LNCAP (cell line): Measurements from ENCODE around the gene ANGPTL8.

ENCODE experiments used
- CTCF ChIP-seq: fragments of 450-650 bp; IDR thresholded peaks from 2 replicates; pipeline ENCODE4 v1.5.1; 2017; ENCODE audit warnings: mild to moderate bottlenecking

Gene ANGPTL8

GRCh38 chr19:11195681-11196080, 43.7 kb upstream of the ANGPTL8 start:
- TF ChIP-seq CTCF, result no peak

GRCh38 chr19:11196406-11197287, 42.8 kb upstream of the ANGPTL8 start:
- TF ChIP-seq CTCF, result no peak

DNA sequence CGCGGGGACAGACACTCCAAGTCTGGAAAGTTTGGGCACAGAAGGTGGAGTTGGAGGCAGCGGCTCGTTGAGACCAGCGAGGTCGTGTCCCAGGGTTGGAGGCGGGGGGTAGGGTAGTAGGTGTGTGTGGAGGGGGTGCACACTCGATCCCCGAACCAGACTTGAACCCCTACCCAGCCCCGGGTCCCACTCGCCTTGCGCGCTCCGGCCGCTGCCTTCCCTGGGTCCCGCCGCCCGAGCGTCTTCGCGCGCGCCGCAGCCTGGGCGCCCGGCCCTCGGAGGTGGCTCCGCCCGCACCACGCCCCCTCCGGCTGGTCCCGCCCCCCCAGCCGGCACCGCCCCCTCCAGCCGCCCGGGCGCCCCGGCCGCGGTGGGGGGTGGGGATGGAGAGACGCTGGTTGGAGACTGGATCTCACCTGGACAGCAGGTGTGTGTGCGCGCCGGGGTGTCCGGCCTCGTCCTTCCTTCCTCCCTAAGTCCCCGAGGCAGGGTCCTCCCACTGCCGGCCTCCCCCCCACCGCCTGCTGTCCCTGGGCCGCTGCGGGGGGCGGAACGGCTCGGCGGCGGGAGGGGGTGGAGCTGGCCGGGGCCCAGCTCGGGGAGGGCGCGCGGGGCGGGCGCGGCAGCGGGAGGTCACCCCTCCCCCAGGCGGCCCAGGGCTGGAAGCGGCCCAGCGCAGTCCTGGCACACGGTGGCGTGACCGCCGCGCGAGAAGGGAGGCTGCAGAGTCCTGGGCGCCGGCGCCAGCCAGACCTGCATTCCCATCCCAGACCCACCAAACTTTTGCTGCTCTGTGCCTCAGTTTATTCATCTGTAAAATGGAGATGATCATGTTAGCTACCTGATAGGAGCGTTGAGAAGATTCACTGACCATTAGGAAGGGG, 41.9 kb upstream of the ANGPTL8 start, which contains the start of gene KANK2:
TSS of gene KANK2 (minus strand) at position 255 of the 884 bp plus-strand sequence. CDS start 3,034 bp downstream, outside the sequence.
- TF ChIP-seq CTCF, result no peak

DNA sequence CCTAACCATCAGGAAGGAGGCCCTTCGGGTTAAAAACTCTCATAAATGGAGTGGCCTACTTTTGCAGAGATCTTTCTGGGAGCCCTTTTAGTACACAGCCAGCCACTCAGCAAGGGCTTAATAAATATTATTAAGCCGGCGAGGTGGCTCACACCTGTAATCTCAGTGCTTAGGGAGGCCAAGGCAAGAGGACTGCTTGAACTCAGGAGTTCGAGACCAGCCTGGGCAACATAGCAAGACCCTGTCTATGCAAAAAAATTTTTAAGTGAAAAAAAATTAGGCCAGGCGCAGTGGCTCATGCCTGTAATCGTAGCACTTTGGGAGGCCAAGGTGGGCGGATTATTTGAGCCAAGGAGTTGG, 41.3 kb upstream of the ANGPTL8 start:
- TF ChIP-seq CTCF, result no peak

- no peak for TF ChIP-seq CTCF
These were observed 40.5 kb upstream of the ANGPTL8 start for GRCh38 chr19:11198769-11199424.

GRCh38 chr19:11199517-11199916, 39.9 kb upstream of the ANGPTL8 start:
- no peak for TF ChIP-seq CTCF

DNA sequence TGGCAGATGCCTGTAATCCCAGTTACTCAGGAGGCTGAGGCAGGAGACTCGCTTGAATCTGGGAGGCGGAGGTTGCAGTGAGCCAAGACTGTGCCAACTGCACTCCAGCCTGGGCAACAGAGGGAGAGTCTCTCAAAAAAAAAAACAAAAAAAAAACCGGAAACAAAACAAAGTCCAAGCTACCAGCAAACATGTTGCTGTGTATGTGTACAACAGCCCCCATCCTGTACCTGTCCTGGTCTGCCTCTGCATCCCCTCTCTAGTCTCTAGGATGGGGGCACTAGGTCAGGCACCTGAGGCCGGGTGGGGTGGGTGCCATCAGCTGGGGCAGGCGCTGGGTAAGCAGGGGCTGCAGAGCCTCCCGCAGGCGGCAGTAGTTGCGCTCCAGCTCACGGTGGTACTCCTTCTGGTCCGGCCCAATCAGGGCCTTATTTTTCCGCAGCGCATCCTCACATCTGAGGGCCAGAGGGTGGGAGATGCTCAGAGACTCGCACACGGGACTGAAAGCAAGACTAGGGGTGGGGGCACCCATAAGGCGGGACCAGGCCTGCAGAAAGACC, 39.3 kb upstream of the ANGPTL8 start:
- TF ChIP-seq CTCF, result no peak
